CD4-positive, alpha-beta T cell treated with Interferon alpha-2 for 1 hour (primary cell): ENCODE results near the gene CENPA.

ENCODE experiments used
- DNase-seq, 2 donors: peaks; one replicate each; pipeline ENCODE4 v3.0.0-alpha.2; 2020 to 2022

The CENPA gene

GRCh38 chr2:26763019-26763418, 22.8 kb upstream of the CENPA start:
- DNase-seq: no peak

GRCh38 chr2:26764078-26764887, 21.6 kb upstream of the CENPA start, which contains the start of gene SLC35F6:
Gene SLC35F6 (plus strand): TSS chr2:26764284. CDS start chr2:26764350, 66 bp downstream.
- DNase-seq: peak; percentile 76 to 86

- no peak for DNase-seq
Measured at GRCh38 chr2:26764906-26765305, 20.9 kb upstream of the CENPA start.

- no peak for DNase-seq
Measured at GRCh38 chr2:26765475-26766200, 20.2 kb upstream of the CENPA start.

- DNase-seq: no peak
Measured at GRCh38 chr2:26767129-26767528, 18.7 kb upstream of the CENPA start.

- no peak for DNase-seq
Measured at GRCh38 chr2:26767894-26768487, 17.9 kb upstream of the CENPA start.

- DNase-seq: no peak
Measured at GRCh38 chr2:26768759-26769088, 17.1 kb upstream of the CENPA start.

GRCh38 chr2:26769089-26769761, 16.6 kb upstream of the CENPA start:
- DNase-seq: peak; percentile 33 to 70

- DNase-seq: peak in 1 of 2 donors; percentile 31
Measured at GRCh38 chr2:26770986-26771586, 14.8 kb upstream of the CENPA start.

GRCh38 chr2:26772064-26773001, 13.5 kb upstream of the CENPA start:
- DNase-seq: peak in 1 of 2 donors; percentile 39

- DNase-seq: no peak
Measured at GRCh38 chr2:26776195-26776800, 9.6 kb upstream of the CENPA start.

GRCh38 chr2:26778098-26778497, 7.8 kb upstream of the CENPA start:
- no peak for DNase-seq

- no peak for DNase-seq
Measured at GRCh38 chr2:26778507-26778906, 7.3 kb upstream of the CENPA start.

GRCh38 chr2:26780203-26780760, 5.6 kb upstream of the CENPA start:
- DNase-seq: no peak

GRCh38 chr2:26782876-26783704, 2.8 kb upstream of the CENPA start:
- DNase-seq: no peak

GRCh38 chr2:26784570-26785234, 1.2 kb upstream of the CENPA start:
- no peak for DNase-seq

- no peak for DNase-seq
Measured at GRCh38 chr2:26786207-26787028, 562 bp downstream of the CENPA start.

- DNase-seq: no peak
Measured at GRCh38 chr2:26792720-26793119, 6.9 kb downstream of the CENPA start.
